Pancreas (tissue), 10 donors: Measurements from ENCODE around the gene DAAM2. TPM values are rescaled to one million over a fixed set of nuclear protein-coding genes. Genes with fewer than 3 reads are reported as not detected.

ENCODE experiments used
- ATAC-seq, 4 donors: fragments of 200-7000 bp; cut with Tn5 transposase; one replicate each; pipeline versions ENCODE4 v1.8.0 to v1.9.1; 2020; ENCODE audit warnings: mild to moderate bottlenecking in 4 of 4, moderate library complexity in 4 of 4
- DNase-seq, 6 donors: peaks; one replicate each; pipeline ENCODE4 v3.0.0-alpha.2; 2020
- FAIRE-seq: peaks from 2 replicates; lab custom pipeline; 2012; peaks lifted over from hg19 to GRCh38; lab: Jason Lieb, UNC
- H3K27ac ChIP-seq, 4 donors: fragments of 200-600 bp; sonication (generic); 1 replicate in 3 of 4; 2 replicates in 1 of 4; pipeline versions ENCODE4 v1.5.0 to v1.8.0; 2020
- H3K27me3 ChIP-seq, 4 donors: fragments of 200-600 bp; one replicate each; pipeline ENCODE4 v1.8.0; 2021
- H3K36me3 ChIP-seq, 3 donors: fragments of 200-600 bp; sonication (generic) in 1 of 3; one replicate each; pipeline versions ENCODE4 v1.5.0 to v1.8.0; 2020 to 2021
- H3K4me1 ChIP-seq, 3 donors: fragments of 200-600 bp; one replicate each; pipeline ENCODE4 v1.8.0; 2021
- H3K4me3 ChIP-seq, 4 donors: fragments of 200-600 bp; sonication (generic) in 2 of 4; one replicate each; pipeline versions ENCODE4 v1.5.0 to v1.8.0; 2020 to 2021
- H3K9me3 ChIP-seq, 4 donors: fragments of 200-600 bp; one replicate each; pipeline ENCODE4 v1.8.0; 2021
- CTCF ChIP-seq, 4 donors: fragments of 200-600 bp; sonication (generic) in 3 of 4; IDR thresholded peaks; one replicate each; pipeline versions ENCODE4 v1.5.0 to v1.8.0; 2021; ENCODE audit warnings: antibody characterized with exemption in 4 of 4
- WGBS, 2 donors: extraction: QIAGEN DNeasy Blood & Tissue Kit; methylation state at CpG; one replicate each; pipeline ENCODE4 v1.1.7; 2013; 5-methylcytosine and 5-hydroxymethylcytosine counted together
- intact Hi-C, 3 donors: fragments of 100-400 bp; cut with DNase I; formaldehyde crosslinking; loops; one replicate each; pipeline versions ENCODE4 v1.11.1 to v1.14.2; 2022
- polyA plus RNA-seq, 2 donors: library from polyadenylated mRNA; stranded (reverse); fragments of 200-250 nt; gene quantifications; one replicate each; pipeline ENCODE4 v1.2.3, GENCODE V29; 2013
- total RNA-seq, 6 donors: library from RNA; stranded (reverse); fragmentation: NEBNext Ultra II Directional in 4 of 6; extraction: Animal tissue kit (Norgen Biotek cat#: 25700) in 4 of 6; gene quantifications; one replicate each; pipeline versions ENCODE4 v1.2.1 to v1.2.4, GENCODE V29; 2021 to 2023
- donor health status: healthy with polysubstance abuse.
- donor health status: DM: no; HTN: no; CAD: no; lungs with moderate emphysema.
- donor health status: DM: no; HTN: no; CAD: no.
- donor health status: control.
- donor health status: control.
- donor health status: Bipolar disorder and iron deficiency.
- donor health status: DM: yes; HTN: yes; CAD: no.
- donor health status: DM: no; HTN: no; CAD: no.
- donor health status: DM: no; HTN: no; CAD: no.
- donor health status: DM: yes; HTN: yes; CAD: no.

DAAM2 gene
- total and polyA plus RNA-seq, 8 donors: 4.0 to 10.5 (median 7.2) TPM

- no peak for ATAC-seq
- H3K27ac ChIP-seq: no peak overlapping the region
- no peaks in the 10 kb centered on the region for H3K27me3 ChIP-seq
- TF ChIP-seq CTCF (IDR thresholded peaks at IDR 0.05): no peak
- H3K36me3 ChIP-seq: no peaks in the 10 kb centered on the region
- no peak for DNase-seq
- intact Hi-C loops: no loop called here
- FAIRE-seq: no peak
- 75 to 92% methylated on average over 6 of the region's 6 CpGs for WGBS, 2 donors
- no peaks in the 10 kb centered on the region for H3K9me3 ChIP-seq
- no peak overlapping the region for H3K4me3 ChIP-seq
- H3K4me1 ChIP-seq: no peaks in the 10 kb centered on the region
Observed at GRCh38 chr6:39772559-39773273, 19.5 kb upstream of the DAAM2 start.

- no peak for TF ChIP-seq CTCF (IDR thresholded peaks at IDR 0.05)
- no peaks in the 10 kb centered on the region for H3K4me1 ChIP-seq
Observed at GRCh38 chr6:39773782-39774181, 18.4 kb upstream of the DAAM2 start.

GRCh38 chr6:39776581-39776980 is 15.6 kb upstream of the DAAM2 start:
- no peak for TF ChIP-seq CTCF (IDR thresholded peaks at IDR 0.05)
- FAIRE-seq (no peak), DNase-seq (no peak), ATAC-seq (no peak)
- Histone ChIP-seq H3K9me3 (no peaks in the 10 kb centered on the region), H3K4me3 (no peak overlapping the region), H3K27ac (no peak overlapping the region), H3K27me3 (no peaks in the 10 kb centered on the region), H3K4me1 (no peaks in the 10 kb centered on the region), H3K36me3 (no peaks in the 10 kb centered on the region)
- intact Hi-C loops: no loop called here
- WGBS, 2 donors: 73 to 80% methylated on average over 2 of the region's 2 CpGs

More at GRCh38 chr6:39773782-39774181, 18.4 kb upstream of the DAAM2 start:
- DNase-seq: no peak
- 96% methylated on average over 2 of the region's 2 CpGs for WGBS, 2 donors
- H3K9me3 ChIP-seq: no peaks in the 10 kb centered on the region
- no peaks in the 10 kb centered on the region for H3K36me3 ChIP-seq
- intact Hi-C loops: no loop called here
- no peak overlapping the region for H3K4me3 ChIP-seq
- ATAC-seq: no peak
- no peaks in the 10 kb centered on the region for H3K27me3 ChIP-seq
- no peak for FAIRE-seq
- H3K27ac ChIP-seq: no peak overlapping the region

GRCh38 chr6:39777218-39777617 is 15.0 kb upstream of the DAAM2 start:
- no peaks in the 10 kb centered on the region for H3K36me3 ChIP-seq
- no peak for ATAC-seq
- H3K27me3 ChIP-seq: no peaks in the 10 kb centered on the region
- no peaks in the 10 kb centered on the region for H3K4me1 ChIP-seq
- H3K9me3 ChIP-seq: no peaks in the 10 kb centered on the region
- no peak for TF ChIP-seq CTCF (IDR thresholded peaks at IDR 0.05)
- FAIRE-seq: no peak
- intact Hi-C loops: no loop called here
- no peak for DNase-seq
- 84 to 87% methylated on average over 10 of the region's 10 CpGs for WGBS, 2 donors
- no peak overlapping the region for H3K4me3 ChIP-seq
- H3K27ac ChIP-seq: no peak overlapping the region

- ATAC-seq: no peak
Observed at GRCh38 chr6:39777661-39778060, 14.5 kb upstream of the DAAM2 start.

More at GRCh38 chr6:39777661-39778060, 14.5 kb upstream of the DAAM2 start:
- Histone ChIP-seq H3K9me3 (no peaks in the 10 kb centered on the region), H3K36me3 (no peaks in the 10 kb centered on the region), H3K27me3 (no peaks in the 10 kb centered on the region), H3K27ac (no peak overlapping the region), H3K4me3 (no peak overlapping the region), H3K4me1 (no peaks in the 10 kb centered on the region)
- intact Hi-C loops: no loop called here
- DNase-seq: no peak
- FAIRE-seq: no peak
- WGBS, 2 donors: 85 to 86% methylated on average over 4 of the region's 4 CpGs
- TF ChIP-seq CTCF (IDR thresholded peaks at IDR 0.05): no peak
